SKM-1 (cell line): ENCODE results near the gene SMIM33.
"Not testable (repeated sequence)": the region's sequence is repeated elsewhere in the genome, so short reads cannot be mapped to it uniquely, and the experiment has no call there.

Experiments used
- DNase-seq: peaks from one replicate; lab custom pipeline; 2025; ENCODE audit not compliant: unreplicated experiment; lab: John Stamatoyannopoulos, UW

Gene SMIM33

GRCh38 chr5:139481580-139482049 lies 10.8 kb downstream of the SMIM33 start:
- DNase-seq, result no peak

GRCh38 chr5:139482050-139482889 lies 11.5 kb downstream of the SMIM33 start, which contains the start of gene STING1:
TSS of gene STING1 (minus strand) at chr5:139482758. CDS start at chr5:139481704, 1,054 bp downstream.
- DNase-seq, result peak; percentile 88

GRCh38 chr5:139482890-139483208 lies 12.0 kb downstream of the SMIM33 start:
- DNase-seq, result not testable (repeated sequence)

- no peak for DNase-seq
These were observed 15.4 kb downstream of the SMIM33 start for GRCh38 chr5:139486201-139486600.

- DNase-seq, result peak; percentile 61
These were observed 17.5 kb downstream of the SMIM33 start for GRCh38 chr5:139488260-139488659.

DNA sequence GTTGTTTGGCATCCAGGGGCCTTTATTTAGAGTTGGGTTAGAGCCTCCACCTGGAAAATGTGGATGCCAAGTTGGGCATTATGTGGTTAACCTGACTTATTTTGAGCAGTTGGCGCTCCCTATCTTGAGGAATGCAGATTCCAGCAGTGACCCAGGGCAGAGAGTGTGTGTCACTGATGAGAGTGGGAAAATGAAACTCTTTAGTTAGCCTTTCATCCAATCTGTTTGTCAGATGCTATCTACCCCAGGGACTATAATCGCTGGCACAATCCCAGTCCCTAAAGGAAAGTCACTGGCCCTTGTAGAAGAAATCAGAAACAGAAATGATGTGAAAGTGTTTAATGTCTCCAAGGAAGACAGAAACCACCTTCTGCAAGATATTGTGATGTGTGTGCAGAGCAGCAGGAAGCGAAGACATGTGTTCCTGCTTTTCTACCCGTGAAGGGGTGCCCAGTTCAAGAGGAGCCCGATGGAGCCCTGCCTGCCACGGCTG lies 21.9 kb downstream of the SMIM33 start:
- DNase-seq, result no peak

GRCh38 chr5:139494256-139494655 lies 23.5 kb downstream of the SMIM33 start:
- no peak for DNase-seq

- no peak for DNase-seq
These were observed 24.0 kb downstream of the SMIM33 start for GRCh38 chr5:139494832-139495231.

DNA sequence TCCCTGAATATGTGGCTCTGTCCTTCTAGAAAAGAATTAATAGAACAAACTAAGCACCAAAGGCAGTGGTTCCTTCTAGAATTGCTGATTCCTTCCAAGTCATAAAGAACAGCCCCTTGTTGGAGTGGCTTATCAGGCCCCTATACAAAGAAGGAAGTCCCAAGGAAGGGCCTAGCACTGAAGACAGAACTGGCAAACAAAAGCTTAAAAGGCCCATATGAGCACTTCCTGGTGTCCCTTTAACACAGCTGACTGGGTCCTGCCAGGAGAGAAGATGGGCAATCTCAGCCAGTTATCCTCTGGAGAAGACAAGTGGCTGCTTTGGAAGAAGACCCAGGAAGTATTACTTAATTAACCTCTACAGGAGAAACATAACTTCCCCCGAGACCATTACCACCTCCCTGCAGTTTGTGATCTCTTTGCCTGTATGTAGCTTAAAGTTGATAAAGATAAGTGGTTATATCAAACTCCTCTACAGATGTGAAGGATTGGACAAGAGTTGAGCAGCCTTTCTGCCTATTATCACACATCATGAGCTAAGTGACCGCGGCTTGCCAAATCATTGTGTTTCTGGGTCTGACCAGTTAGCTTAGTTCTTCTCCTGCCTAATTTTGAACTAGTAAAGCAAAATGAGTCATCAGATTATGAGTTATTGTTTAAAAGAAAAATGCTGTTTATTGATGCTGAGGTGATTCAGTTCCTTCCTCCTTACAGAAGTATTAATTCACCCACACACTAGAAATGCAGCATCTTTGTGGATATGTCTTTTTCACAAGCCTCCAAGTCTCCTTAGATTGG lies 25.0 kb downstream of the SMIM33 start:
- peak; percentile 23 for DNase-seq

- peak; percentile 13 for DNase-seq
These were observed 30.6 kb downstream of the SMIM33 start for GRCh38 chr5:139501381-139501780.

GRCh38 chr5:139503036-139503817 lies 32.4 kb downstream of the SMIM33 start:
- not testable (repeated sequence) for DNase-seq

DNA sequence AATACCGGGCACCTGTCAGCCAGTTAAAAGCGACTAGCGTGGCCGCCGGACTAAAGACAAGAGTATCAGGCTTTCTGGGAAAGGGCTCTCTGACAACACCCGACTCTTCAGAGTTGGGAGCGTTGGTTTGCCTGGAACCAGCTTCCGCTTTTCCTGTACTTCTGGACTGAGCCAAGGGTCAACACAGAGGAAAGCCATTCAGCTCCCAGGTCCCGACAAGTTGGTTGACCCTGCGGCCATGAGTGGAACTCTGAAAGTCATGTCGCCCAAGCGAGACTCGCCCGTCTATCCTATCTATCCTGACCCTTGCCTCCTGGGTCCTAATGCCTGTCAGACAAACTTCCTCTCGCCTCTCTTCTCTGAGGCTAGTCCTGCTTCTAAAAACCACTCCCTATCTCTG lies 33.1 kb downstream of the SMIM33 start:
- not testable (repeated sequence) for DNase-seq

GRCh38 chr5:139504722-139505121 lies 33.9 kb downstream of the SMIM33 start:
- not testable (repeated sequence) for DNase-seq

DNA sequence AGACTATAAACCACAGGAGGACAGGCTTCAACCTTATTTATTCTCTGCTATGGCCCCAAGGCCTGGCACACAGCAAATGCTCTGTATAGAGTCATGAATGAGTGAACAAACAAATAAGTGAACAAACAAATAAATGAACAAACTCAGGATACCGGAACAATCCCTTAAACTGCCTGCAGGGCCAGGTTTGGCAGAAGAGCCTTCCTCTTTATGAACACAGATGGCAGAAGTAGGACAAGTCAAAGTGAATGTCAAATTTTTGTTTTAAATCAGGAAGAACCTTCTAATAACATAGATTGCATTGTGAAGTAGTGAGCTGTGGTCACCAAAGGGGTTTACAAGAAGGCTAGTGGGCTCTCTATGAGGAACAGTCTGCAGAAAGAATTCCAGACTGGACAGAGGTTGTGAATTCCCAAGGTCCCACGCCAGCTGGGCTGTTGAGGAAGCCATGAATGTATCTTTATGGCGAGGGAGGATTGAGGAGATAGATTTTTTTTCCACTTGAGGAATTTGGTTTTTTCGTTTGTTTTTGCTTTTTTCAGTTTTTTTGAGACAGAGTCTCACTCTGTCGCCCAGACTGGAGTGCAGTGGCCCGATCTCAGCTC lies 42.1 kb downstream of the SMIM33 start:
- DNase-seq, result no peak

- peak; percentile 77 for DNase-seq
These were observed 42.6 kb downstream of the SMIM33 start for GRCh38 chr5:139513434-139513833.

- no peak for DNase-seq
These were observed 43.2 kb downstream of the SMIM33 start for GRCh38 chr5:139513852-139514485.

- no peak for DNase-seq
These were observed 43.7 kb downstream of the SMIM33 start for GRCh38 chr5:139514486-139514856.

DNA sequence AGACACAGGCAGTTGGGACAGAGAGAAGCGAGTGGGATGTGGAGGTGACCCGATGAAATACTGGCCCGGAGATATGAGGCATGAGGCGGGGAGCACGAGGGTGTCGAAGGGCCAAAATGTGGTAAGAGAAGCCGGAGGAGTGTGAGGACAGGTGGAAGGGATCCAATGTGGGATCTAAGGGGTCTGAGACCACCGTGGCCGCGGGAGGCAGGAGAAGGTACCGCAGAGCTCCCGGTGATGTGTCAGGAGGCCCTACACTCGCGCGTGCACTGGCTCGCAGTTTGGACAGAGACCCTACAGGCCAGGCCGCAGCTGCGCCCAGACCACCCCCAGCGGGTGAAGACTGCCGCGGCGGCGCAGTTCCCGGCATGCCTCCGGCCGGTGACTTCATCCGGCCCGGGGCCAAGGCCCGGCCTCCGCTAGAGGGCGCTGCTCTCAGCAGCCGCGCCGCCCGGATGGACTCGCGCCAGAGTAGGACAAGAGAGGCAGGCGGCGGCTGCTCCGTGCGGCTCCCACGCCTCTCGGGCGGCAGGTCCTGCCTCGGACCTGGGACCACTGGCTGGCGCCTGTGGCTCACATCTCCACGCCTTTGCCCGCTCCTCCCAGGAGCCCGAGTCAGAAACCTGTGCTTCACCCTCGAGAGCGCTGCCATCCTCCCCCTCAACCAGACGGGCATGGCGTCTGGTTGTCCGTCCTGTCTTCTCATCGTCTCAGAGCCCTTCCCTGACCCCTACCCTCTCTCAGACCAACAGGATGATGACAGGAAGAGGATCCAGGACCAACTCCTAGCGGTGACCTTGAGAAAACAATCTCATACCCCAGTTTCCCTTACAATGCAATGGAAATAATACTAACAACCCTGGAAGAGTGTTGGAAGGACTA lies 47.1 kb downstream of the SMIM33 start:
- DNase-seq, result peak; percentile 69
